HG02981 (cell line): ENCODE results near the gene CD46.

ENCODE experiments used
- ATAC-seq: cut with Tn5 transposase; IDR thresholded peaks from one replicate; pipeline ENCODE4 v1.9.1; 2021; ENCODE audit warnings: mild to moderate bottlenecking, moderate library complexity; ENCODE audit not compliant: unreplicated experiment

The CD46 gene

GRCh38 chr1:207826557-207827487 is 75.0 kb downstream of the CD46 start:
- no peak for ATAC-seq

GRCh38 chr1:207827488-207827830 is 75.6 kb downstream of the CD46 start:
- no peak for ATAC-seq

- no peak for ATAC-seq
Measured at GRCh38 chr1:207828046-207828445, 76.2 kb downstream of the CD46 start.

GRCh38 chr1:207828485-207829158 is 76.8 kb downstream of the CD46 start:
- peak; percentile 17 for ATAC-seq

GRCh38 chr1:207829576-207829975 is 77.7 kb downstream of the CD46 start:
- no peak for ATAC-seq

- ATAC-seq, result no peak
Measured at GRCh38 chr1:207830788-207831187, 78.9 kb downstream of the CD46 start.

GRCh38 chr1:207831517-207832327 is 79.9 kb downstream of the CD46 start:
- ATAC-seq, result peak; percentile 87

GRCh38 chr1:207832796-207833195 is 80.9 kb downstream of the CD46 start:
- ATAC-seq, result no peak

GRCh38 chr1:207833381-207833780 is 81.5 kb downstream of the CD46 start:
- ATAC-seq, result no peak

GRCh38 chr1:207833956-207834660 is 82.3 kb downstream of the CD46 start:
- no peak for ATAC-seq

GRCh38 chr1:207835958-207836357 is 84.1 kb downstream of the CD46 start:
- ATAC-seq, result no peak

- no peak for ATAC-seq
Measured at GRCh38 chr1:207836591-207837347, 84.9 kb downstream of the CD46 start.

- no peak for ATAC-seq
Measured at GRCh38 chr1:207837673-207838072, 85.8 kb downstream of the CD46 start.

GRCh38 chr1:207838156-207839082 is 86.6 kb downstream of the CD46 start:
- ATAC-seq, result no peak

- no peak for ATAC-seq
Measured at GRCh38 chr1:207839083-207839413, 87.2 kb downstream of the CD46 start.

- no peak for ATAC-seq
Measured at GRCh38 chr1:207840380-207840779, 88.5 kb downstream of the CD46 start.

- no peak for ATAC-seq
Measured at GRCh38 chr1:207841293-207841692, 89.4 kb downstream of the CD46 start.

GRCh38 chr1:207841901-207842300 is 90.0 kb downstream of the CD46 start:
- ATAC-seq, result no peak

- ATAC-seq, result no peak
Measured at GRCh38 chr1:207842506-207842905, 90.7 kb downstream of the CD46 start.
